Lung (tissue), 12 donors: ENCODE data around the gene DDX42. TPM values are rescaled to one million over a fixed set of nuclear protein-coding genes. Genes with fewer than 3 reads are reported as not detected.

Experiments used
- ATAC-seq: fragments of 200-7000 bp; cut with Tn5 transposase; one replicate; pipeline ENCODE4 v1.9.1; 2020; ENCODE audit warnings: moderate number of reproducible peaks; ENCODE audit not compliant: insufficient read depth, low FRiP score
- DNase-seq, 3 donors: peaks; one replicate each; pipeline ENCODE4 v3.0.0-alpha.2; 2013 to 2017
- H3K27ac ChIP-seq, 2 donors: one replicate each; pipeline ENCODE4 v1.5.1; 2013; ENCODE audit warnings: mild to moderate bottlenecking in 2 of 2, moderate library complexity in 2 of 2, control low read depth in 1 of 2, inconsistent platforms in 1 of 2, low read depth in 1 of 2, low read length in 1 of 2
- H3K27me3 ChIP-seq, 3 donors: one replicate each; pipeline ENCODE4 v1.5.1; 2013; ENCODE audit warnings: low read length in 2 of 3; ENCODE audit not compliant: control insufficient read depth in 3 of 3, insufficient read depth in 3 of 3
- H3K36me3 ChIP-seq, 4 donors: one replicate each; pipeline ENCODE4 v1.5.1; 2013; ENCODE audit warnings: low read length in 4 of 4, mild to moderate bottlenecking in 1 of 4, moderate library complexity in 1 of 4; ENCODE audit not compliant: control insufficient read depth in 4 of 4, insufficient read depth in 4 of 4
- H3K4me1 ChIP-seq, 5 donors: one replicate each; pipeline ENCODE4 v1.5.1; 2013; ENCODE audit warnings: low read length in 5 of 5, mild to moderate bottlenecking in 2 of 5, moderate library complexity in 1 of 5; ENCODE audit not compliant: control insufficient read depth in 5 of 5, insufficient read depth in 5 of 5
- H3K4me3 ChIP-seq: one replicate; pipeline ENCODE4 v1.5.1; 2013; ENCODE audit warnings: mild to moderate bottlenecking, control low read depth, moderate library complexity
- H3K9ac ChIP-seq, 2 donors: one replicate each; pipeline ENCODE4 v1.5.1; 2013; ENCODE audit warnings: low read length in 2 of 2, control low read depth in 1 of 2; ENCODE audit not compliant: insufficient read depth in 1 of 2
- H3K9me3 ChIP-seq, 4 donors: one replicate each; pipeline ENCODE4 v1.5.1; 2013; ENCODE audit warnings: low read length in 3 of 4, mild to moderate bottlenecking in 1 of 4, moderate library complexity in 1 of 4; ENCODE audit not compliant: control insufficient read depth in 4 of 4, insufficient read depth in 3 of 4
- CTCF ChIP-seq: IDR thresholded peaks from 2 replicates; pipeline ENCODE4 v1.5.1; 2012; ENCODE audit warnings: mild to moderate bottlenecking; ENCODE audit errors: control extremely low read depth, extremely low read depth
- WGBS, 2 donors: extraction: QIAGEN DNeasy Blood & Tissue Kit; methylation state at CpG; one replicate each; pipeline ENCODE4 v1.1.7; 2013; 5-methylcytosine and 5-hydroxymethylcytosine counted together
- polyA plus RNA-seq, 2 donors: library from polyadenylated mRNA; stranded (reverse); fragments of 200-250 nt; gene quantifications; one replicate each; pipeline ENCODE4 v1.2.1, GENCODE V29; 2013
- total RNA-seq, 2 donors: library from RNA; depleted of rRNA in 1 of 2; stranded (reverse); fragments of >200 nt in 1 of 2; gene quantifications; one replicate each; pipeline ENCODE4 v1.2.1, GENCODE V29; 2014 to 2021
- donor health status: control.
- donor health status: control.
- donor health status: Bipolar disorder and iron deficiency.
- donor health status: healthy.
- donor health status: DM: yes; HTN: yes; CAD: no.

The DDX42 gene
- total and polyA plus RNA-seq, 4 donors: 47.8 to 153 (median 75.9) TPM

- no peak for ATAC-seq
- no peak for TF ChIP-seq CTCF
- H3K9ac ChIP-seq: no peak overlapping the region
These were observed 12.1 kb downstream of the DDX42 start for GRCh38 chr17:63786117-63786516.

GRCh38 chr17:63786971-63787711 is 13.2 kb downstream of the DDX42 start:
- no peak for ATAC-seq
- Histone ChIP-seq H3K4me1 (no peaks in the 10 kb centered on the region), H3K4me3 (no peak overlapping the region), H3K9me3 (no peaks in the 10 kb centered on the region), H3K9ac (no peak overlapping the region), H3K27me3 (no peaks in the 10 kb centered on the region), H3K36me3 (peaks cover 9 to 25% (median 17%) of the 10 kb centered on the region in 4 donors), H3K27ac (no peak overlapping the region)
- DNase-seq: no peak
- WGBS, 2 donors: 89 to 93% methylated on average over 13 of the region's 13 CpGs
- no peak for TF ChIP-seq CTCF

More at GRCh38 chr17:63786117-63786516, 12.1 kb downstream of the DDX42 start:
- DNase-seq: no peak
- no peaks in the 10 kb centered on the region for H3K9me3 ChIP-seq
- no peaks in the 10 kb centered on the region for H3K27me3 ChIP-seq
- H3K4me3 ChIP-seq: no peak overlapping the region
- H3K36me3 ChIP-seq: peaks cover 9 to 24% (median 15%) of the 10 kb centered on the region in 4 donors
- no peak overlapping the region for H3K27ac ChIP-seq
- 95 to 100% methylated on average over 1 of the region's 1 CpG for WGBS, 2 donors
- H3K4me1 ChIP-seq: peaks cover 0 to under 1% (median 0%) of the 10 kb centered on the region in 5 donors

GRCh38 chr17:63790057-63790456 is 16.1 kb downstream of the DDX42 start:
- DNase-seq (no peak), ATAC-seq (no peak)
- no peak for TF ChIP-seq CTCF
- H3K36me3 ChIP-seq: peaks cover 19 to 43% (median 27%) of the 10 kb centered on the region in 4 donors
- H3K27ac ChIP-seq: no peak overlapping the region
- no peak overlapping the region for H3K9ac ChIP-seq
- H3K27me3 ChIP-seq: no peaks in the 10 kb centered on the region
- no peaks in the 10 kb centered on the region for H3K4me1 ChIP-seq
- 95% methylated on average over 6 of the region's 6 CpGs for WGBS, 2 donors
- H3K4me3 ChIP-seq: no peak overlapping the region
- H3K9me3 ChIP-seq: no peaks in the 10 kb centered on the region
